PC-9 (cell line): ENCODE measurements around the gene AHNAK. TPM values are rescaled to one million over a fixed set of nuclear protein-coding genes. Genes with fewer than 3 reads are reported as not detected.

Experiments used
- BruUV-seq: library from RNA; stranded (reverse); fragments of 400-500 nt; replicated peaks from 2 replicates; lab custom pipeline; 2021; lab: Mats Ljungman, UMichigan
- CTCF ChIA-PET: fragments of 300-600 bp; sonication (Branson Sonifier 250); formaldehyde crosslinking; loops from one replicate; lab custom pipeline; 2022; ENCODE audit warnings: antibody characterized with exemption; lab: Charles Lee
- POLR2A ChIA-PET: fragments of 300-600 bp; sonication (Branson Sonifier 250); formaldehyde crosslinking; loops from one replicate; lab custom pipeline; 2022; ENCODE audit warnings: antibody characterized with exemption; ENCODE audit not compliant: unreplicated experiment; lab: Charles Lee
- DNase-seq, 2 experiments: peaks; one replicate each; pipeline versions ENCODE4 v3.0.0 to v3.0.0-alpha.2; 2015 to 2022; ENCODE audit warnings: mixed read lengths in 1 of 2
- H2AFZ ChIP-seq: fragments of 200-600 bp; sonication (generic); 2 replicates; pipeline ENCODE4 v1.8.1; 2017; ENCODE audit warnings: antibody characterized with exemption
- H3F3A ChIP-seq: fragments of 200-600 bp; sonication (generic); 2 replicates; pipeline ENCODE4 v1.8.1; 2017; ENCODE audit warnings: antibody characterized with exemption, mild to moderate bottlenecking, low read depth; ENCODE audit not compliant: insufficient read depth
- H3K27ac ChIP-seq: fragments of 200-600 bp; sonication (generic); 2 replicates; pipeline ENCODE4 v1.6.1; 2016; ENCODE audit warnings: mixed run types
- H3K27me3 ChIP-seq: fragments of 200-600 bp; sonication (generic); 2 replicates; pipeline ENCODE4 v1.6.1; 2016; ENCODE audit warnings: low read depth, mixed run types; ENCODE audit not compliant: insufficient read depth
- H3K36me3 ChIP-seq: fragments of 200-600 bp; sonication (generic); 2 replicates; pipeline ENCODE4 v1.6.1; 2016; ENCODE audit warnings: low read depth, mixed run types
- H3K4me1 ChIP-seq: fragments of 200-600 bp; sonication (generic); replicated peaks from 2 replicates; pipeline ENCODE4 v1.6.1; 2016; ENCODE audit warnings: mixed run types; ENCODE audit not compliant: insufficient read depth
- H3K4me2 ChIP-seq: fragments of 200-600 bp; sonication (generic); 2 replicates; pipeline ENCODE4 v1.6.1; 2017; ENCODE audit warnings: mixed run types
- H3K4me3 ChIP-seq: fragments of 200-600 bp; sonication (generic); 2 replicates; pipeline ENCODE4 v1.6.1; 2016; ENCODE audit warnings: mixed run types
- H3K79me2 ChIP-seq: fragments of 200-600 bp; sonication (generic); 2 replicates; pipeline ENCODE4 v1.6.1; 2017; ENCODE audit warnings: low read depth, mixed run types
- H3K9me2 ChIP-seq: fragments of 200-600 bp; sonication (generic); 2 replicates; pipeline ENCODE4 v1.8.1; 2017; ENCODE audit warnings: mild to moderate bottlenecking; ENCODE audit not compliant: insufficient read depth
- H3K9me3 ChIP-seq: fragments of 200-600 bp; sonication (generic); 2 replicates; pipeline ENCODE4 v1.8.1; 2016; ENCODE audit warnings: low read depth; ENCODE audit not compliant: insufficient read depth
- H4K20me1 ChIP-seq: fragments of 200-600 bp; sonication (generic); 2 replicates; pipeline ENCODE4 v1.8.1; 2017; ENCODE audit not compliant: insufficient read depth
- CTCF ChIP-seq: fragments of 200-600 bp; sonication (generic); conservative IDR thresholded peaks from 2 replicates; pipeline ENCODE4 v1.6.1; 2017; ENCODE audit warnings: mixed run types, antibody characterized with exemption, mild to moderate bottlenecking, moderate library complexity
- EZH2 ChIP-seq: fragments of 200-600 bp; sonication (generic); IDR thresholded peaks from 2 replicates; pipeline ENCODE4 v1.8.0; 2017; ENCODE audit warnings: antibody characterized with exemption, low read depth
- intact Hi-C: fragments of 100-400 bp; cut with micrococcal nuclease; formaldehyde crosslinking; loops from one replicate; pipeline ENCODE4 v1.10.0; 2022; ENCODE audit not compliant: unreplicated experiment
- total RNA-seq: library from RNA; stranded (reverse); gene quantifications from 2 replicates; pipeline ENCODE4 v1.2.3, GENCODE V29; 2021

Gene AHNAK
- total RNA-seq, 1 experiment from 2014 or later, result 632 TPM

- TF ChIP-seq EZH2 (no peak), CTCF (no peak)
- Histone ChIP-seq H3K27ac (no peak overlapping the region), H2AFZ (no peak overlapping the region), H3K36me3 (no peaks in the 10 kb centered on the region), H4K20me1 (no peaks in the 10 kb centered on the region), H3K4me2 (no peak overlapping the region), H3K9me3 (no peaks in the 10 kb centered on the region), H3K4me3 (no peak overlapping the region), H3K9me2 (no peaks in the 10 kb centered on the region), H3K27me3 (no peaks in the 10 kb centered on the region), H3F3A (no peaks in the 10 kb centered on the region), H3K4me1 (0 out of 2 replicates have a peak, but pooled peaks cover 7% of the 10 kb centered on the region), H3K79me2 (no peaks in the 10 kb centered on the region)
- DNase-seq, result peak in 1 of 2 experiments; percentile 61
- ChIA-PET CTCF (interaction anchor here (0.8 to 1.2 kb wide), 4 partner anchors 24 to 160 kb away, joined by 3 to 6 read pairs (median 4); no protein-coding TSS in a partner anchor), POLR2A (interaction anchor here (0.5 to 1.0 kb wide), 6 partner anchors 27 to 1534 kb away, joined by 3 to 10 read pairs (median 4); no protein-coding TSS in a partner anchor)
- intact Hi-C loops, result no loop called here
- BruUV-seq, result no TSS peak
Measured at GRCh38 chr11:62400760-62401159, 145.8 kb downstream of the AHNAK start.

- Histone ChIP-seq H3K4me3 (no peak overlapping the region), H3K36me3 (no peaks in the 10 kb centered on the region), H3K27ac (no peak overlapping the region), H4K20me1 (no peaks in the 10 kb centered on the region), H3K4me2 (no peak overlapping the region), H3F3A (peaks cover 3% of the 10 kb centered on the region; the same call in 1 of the 2 replicates), H2AFZ (no peak overlapping the region), H3K79me2 (no peaks in the 10 kb centered on the region), H3K4me1 (peaks cover 10% of the 10 kb centered on the region), H3K9me2 (no peaks in the 10 kb centered on the region), H3K27me3 (no peaks in the 10 kb centered on the region), H3K9me3 (no peaks in the 10 kb centered on the region)
- DNase-seq, result no peak
- no TSS peak for BruUV-seq
- ChIA-PET CTCF (interaction anchor here (0.8 to 1.2 kb wide), 4 partner anchors 25 to 160 kb away, joined by 3 to 6 read pairs (median 4); no protein-coding TSS in a partner anchor), POLR2A (interaction anchor here (0.5 to 1.0 kb wide), 7 partner anchors 27 to 1534 kb away, joined by 3 to 10 read pairs (median 4); partner anchors contain the start of gene TTC9C)
- intact Hi-C loops, result no loop called here
- no peak for TF ChIP-seq EZH2
- TF ChIP-seq CTCF, result no peak
Measured at GRCh38 chr11:62400281-62400680, 146.3 kb downstream of the AHNAK start.

- no TSS peak for BruUV-seq
Measured at GRCh38 chr11:62399878-62400266, 146.7 kb downstream of the AHNAK start.

More at GRCh38 chr11:62399878-62400266, 146.7 kb downstream of the AHNAK start:
- no peak overlapping the region for H3K27ac ChIP-seq
- H3K36me3 ChIP-seq, result no peaks in the 10 kb centered on the region
- no peak overlapping the region for H3K4me3 ChIP-seq
- H2AFZ ChIP-seq, result no peak overlapping the region
- DNase-seq, result no peak
- no peaks in the 10 kb centered on the region for H3K79me2 ChIP-seq
- CTCF ChIA-PET, result interaction anchor here (1.2 kb wide), 1 partner anchor 161 kb away, joined by 4 read pairs; no protein-coding TSS in a partner anchor
- H3K4me1 ChIP-seq, result peaks cover 13% of the 10 kb centered on the region
- no peaks in the 10 kb centered on the region for H3K9me2 ChIP-seq
- H3K4me2 ChIP-seq, result no peak overlapping the region
- peaks cover 7% of the 10 kb centered on the region; the same call in 1 of the 2 replicates for H3F3A ChIP-seq
- H4K20me1 ChIP-seq, result no peaks in the 10 kb centered on the region
- intact Hi-C loops, result loop anchor here (2.0 to 5.0 kb wide), 3 partner anchors 27 to 482 kb away; partner anchors contain the start of genes EML3, ROM1 and SLC3A2
- no peaks in the 10 kb centered on the region for H3K9me3 ChIP-seq
- TF ChIP-seq EZH2, result no peak
- TF ChIP-seq CTCF, result no peak
- H3K27me3 ChIP-seq, result no peaks in the 10 kb centered on the region
- POLR2A ChIA-PET, result interaction anchor here (0.6 kb wide), 1 partner anchor 328 kb away, joined by 3 read pairs; the partner anchor contains the start of gene TTC9C
